Measurements from ENCODE around the gene DGKI.

DGKI gene

GRCh38 chr7:137579913-137580640 lies 266.7 kb downstream of the DGKI start (continued):
- TF ChIP-seq ZBTB49 (tag by site-specific recombination; IDR thresholded peaks at IDR 0.05; ENCODE audit: low read depth) (no peak), ZNF26 (tag by site-specific recombination; IDR thresholded peaks at IDR 0.05) (no peak), ZNF354C (tag by site-specific recombination; IDR thresholded peaks at IDR 0.05; ENCODE audit: borderline replicate concordance, low read depth) (no peak), ZNF148 (tag by site-specific recombination; IDR thresholded peaks at IDR 0.05; ENCODE audit: borderline replicate concordance) (no peak), ZNF518A (tag by site-specific recombination; conservative IDR thresholded peaks at IDR 0.05; ENCODE audit: low read depth) (no peak), ZNF211 (tag by site-specific recombination; IDR thresholded peaks at IDR 0.05; ENCODE audit: low read depth) (no peak), INSM2 (tag by site-specific recombination; IDR thresholded peaks at IDR 0.05) (no peak), ZBTB17 (tag by site-specific recombination; IDR thresholded peaks at IDR 0.05) (no peak)

- CTCF ChIA-PET, result interaction anchor here (0.5 to 1.5 kb wide), 5 partner anchors 10 to 492 kb away, joined by 3 to 7 read pairs (median 3); no protein-coding TSS in a partner anchor
- no peak for TF ChIP-seq ZBTB6 (tag by site-specific recombination; IDR thresholded peaks at IDR 0.05)
- TF ChIP-seq ZNF266 (tag by site-specific recombination; IDR thresholded peaks at IDR 0.05; ENCODE audit: low read depth), result no peak
- no peak for TF ChIP-seq PRDM10 (tag by site-specific recombination; IDR thresholded peaks at IDR 0.05)
- TF ChIP-seq ZNF26 (tag by site-specific recombination; IDR thresholded peaks at IDR 0.05), result no peak
Observed at GRCh38 chr7:137578541-137578940, 268.2 kb downstream of the DGKI start.

More at GRCh38 chr7:137578541-137578940, 268.2 kb downstream of the DGKI start:
- Histone ChIP-seq H3K9me3 (ENCODE audit: control insufficient read depth, insufficient read depth, low read depth, low read length) (no peaks in the 10 kb centered on the region), H3K4me3 (ENCODE audit: low read depth, low read length) (no peak overlapping the region), H3K27ac (ENCODE audit: extremely low read depth, low read depth, low read length) (no peak overlapping the region), H3K36me3 (ENCODE audit: control insufficient read depth in 2 of 2, insufficient read depth in 1 of 2, low read length in 2 of 2) (no peaks in the 10 kb centered on the region), H3K4me1 (ENCODE audit: control insufficient read depth, insufficient read depth, low read length) (no peaks in the 10 kb centered on the region)
- POLR2A ChIA-PET, result no interaction called here
